ENCODE results near the gene MAPK4.
"Not testable (repeated sequence)": the region's sequence is repeated elsewhere in the genome, so short reads cannot be mapped to it uniquely, and the experiment has no call there.

Gene MAPK4

DNA sequence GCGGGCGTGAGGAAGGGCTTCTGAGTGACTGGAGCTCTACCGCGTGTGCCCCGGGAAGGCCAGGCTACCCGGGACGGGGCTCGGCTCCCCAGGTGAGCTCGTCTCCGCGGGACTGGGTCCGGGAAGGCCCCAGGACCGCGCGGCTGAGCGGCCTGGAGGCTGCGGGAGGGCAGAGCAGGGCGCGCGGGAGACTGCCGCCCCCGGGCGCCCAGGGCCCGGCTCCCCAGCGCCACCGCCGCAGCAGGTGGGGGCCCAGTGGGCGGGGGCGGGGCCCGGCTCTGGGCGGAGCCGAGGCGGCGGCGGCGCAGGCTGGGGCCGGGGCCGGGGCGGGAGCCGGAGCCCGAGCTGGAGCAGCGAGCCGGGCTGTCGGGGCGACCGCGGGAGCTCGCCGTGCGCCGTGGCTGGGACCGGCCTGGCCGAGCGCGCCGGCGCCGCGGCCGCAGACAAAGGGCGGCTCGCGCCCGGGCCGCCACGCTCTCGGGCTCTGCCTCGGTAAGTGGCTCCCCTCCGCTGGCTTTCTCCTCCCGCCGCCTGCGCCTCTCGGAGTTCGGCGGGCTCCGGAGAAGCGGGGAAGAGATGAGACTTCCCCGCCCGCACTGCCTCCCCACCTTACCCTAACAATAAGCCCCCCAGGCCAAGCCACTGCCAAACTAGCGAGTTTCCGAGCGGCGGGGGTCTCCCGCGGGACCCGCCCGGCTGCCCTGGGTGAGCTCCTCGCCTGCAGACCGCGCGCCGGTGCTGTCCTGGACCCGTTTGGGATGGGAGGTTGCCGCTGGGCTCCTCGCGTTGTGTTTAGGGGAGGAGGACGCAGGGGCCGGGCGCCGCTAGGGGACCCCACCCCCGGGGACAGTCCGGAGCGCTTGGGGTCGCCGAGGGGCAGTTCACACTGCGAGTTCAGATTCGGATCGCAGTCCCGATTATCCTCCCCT, at the start of gene MAPK4:
Gene MAPK4, plus strand, starts transcription at position 336 of the 929 bp plus-strand sequence. CDS start 103,872 bp downstream, outside the sequence.
- H3K4me3 ChIP-seq (ENCODE audit: low read depth, low read length), result peak within 1 kb of the TSS; percentile 35
- peak; percentile 1 for DNase-seq (ENCODE audit: low read depth, low spot score)
- TF ChIP-seq, protein P1, sequence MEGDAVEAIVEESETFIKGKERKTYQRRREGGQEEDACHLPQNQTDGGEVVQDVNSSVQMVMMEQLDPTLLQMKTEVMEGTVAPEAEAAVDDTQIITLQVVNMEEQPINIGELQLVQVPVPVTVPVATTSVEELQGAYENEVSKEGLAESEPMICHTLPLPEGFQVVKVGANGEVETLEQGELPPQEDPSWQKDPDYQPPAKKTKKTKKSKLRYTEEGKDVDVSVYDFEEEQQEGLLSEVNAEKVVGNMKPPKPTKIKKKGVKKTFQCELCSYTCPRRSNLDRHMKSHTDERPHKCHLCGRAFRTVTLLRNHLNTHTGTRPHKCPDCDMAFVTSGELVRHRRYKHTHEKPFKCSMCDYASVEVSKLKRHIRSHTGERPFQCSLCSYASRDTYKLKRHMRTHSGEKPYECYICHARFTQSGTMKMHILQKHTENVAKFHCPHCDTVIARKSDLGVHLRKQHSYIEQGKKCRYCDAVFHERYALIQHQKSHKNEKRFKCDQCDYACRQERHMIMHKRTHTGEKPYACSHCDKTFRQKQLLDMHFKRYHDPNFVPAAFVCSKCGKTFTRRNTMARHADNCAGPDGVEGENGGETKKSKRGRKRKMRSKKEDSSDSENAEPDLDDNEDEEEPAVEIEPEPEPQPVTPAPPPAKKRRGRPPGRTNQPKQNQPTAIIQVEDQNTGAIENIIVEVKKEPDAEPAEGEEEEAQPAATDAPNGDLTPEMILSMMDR (IDR thresholded peaks at IDR 0.05; ENCODE audit: low read depth, low read length), result no peak
- in situ Hi-C loops (cut with HindIII; ENCODE audit: low sequenced_read_pairs), result no loop called here

DNA sequence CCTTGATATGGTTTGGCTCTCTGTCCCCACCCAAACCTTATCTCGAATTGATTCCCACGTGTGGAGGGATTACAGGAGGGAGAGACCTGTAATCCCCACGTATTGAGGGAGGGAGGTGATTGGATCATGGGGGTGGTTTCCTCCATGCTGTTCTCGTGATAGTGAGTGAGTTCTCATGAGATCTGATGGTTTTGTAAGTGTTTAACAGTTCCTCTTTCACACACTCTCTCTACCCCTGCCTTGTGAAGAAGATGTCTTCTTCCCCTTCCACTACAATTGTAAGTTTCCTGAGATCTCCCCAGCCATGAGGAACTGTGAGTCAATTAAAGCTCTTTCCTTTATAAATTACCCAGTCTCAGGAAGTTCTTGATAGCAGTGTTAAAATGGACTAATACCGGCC, 42.6 kb upstream of the MAPK4 start:
- H3K4me3 ChIP-seq (ENCODE audit: low read depth, low read length); DNase-seq (ENCODE audit: low read depth, low spot score); in situ Hi-C loops (cut with HindIII; ENCODE audit: low sequenced_read_pairs): not testable (repeated sequence)

DNA sequence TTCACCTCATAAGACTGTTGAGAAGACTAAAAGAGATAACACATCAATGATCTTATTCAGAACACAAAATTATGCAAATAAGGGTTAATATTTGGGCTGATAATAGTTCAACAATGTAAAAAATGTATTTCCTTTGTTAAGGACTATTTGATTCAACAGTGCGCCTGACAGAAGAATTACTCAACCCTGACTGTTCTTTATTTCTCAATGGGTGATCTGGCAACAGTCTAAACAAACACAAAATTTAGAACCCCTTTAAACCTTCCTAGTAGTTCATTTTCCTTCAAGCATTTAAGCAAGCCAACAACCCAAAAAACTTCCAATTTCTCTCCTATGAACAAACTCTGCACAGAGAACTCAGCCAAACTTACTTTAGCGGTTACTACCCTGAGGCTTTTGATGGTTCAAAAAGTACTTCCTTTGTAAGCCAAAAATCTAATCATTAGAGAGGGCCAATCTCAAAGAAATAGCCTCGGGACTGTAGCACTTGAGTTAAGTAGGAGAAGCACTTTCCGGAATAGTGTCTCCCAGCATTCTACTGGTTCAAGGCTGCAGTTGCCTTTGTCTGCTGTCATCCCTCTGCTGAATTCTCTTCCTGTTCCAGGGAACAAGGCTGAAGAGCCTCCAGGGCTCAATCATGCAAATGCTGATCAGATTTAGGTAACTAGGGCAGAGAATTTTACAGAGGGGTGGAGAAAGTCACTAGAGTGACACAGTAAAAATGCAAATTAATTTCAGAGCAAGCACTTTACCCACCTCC, 40.9 kb upstream of the MAPK4 start:
- DNase-seq (ENCODE audit: low read depth, low spot score), result no peak
- in situ Hi-C loops (cut with HindIII; ENCODE audit: low sequenced_read_pairs), result no loop called here
- TF ChIP-seq, protein P1 (IDR thresholded peaks at IDR 0.05; ENCODE audit: low read depth, low read length), result no peak
- H3K4me3 ChIP-seq (ENCODE audit: low read depth, low read length), result no peak overlapping the region

DNA sequence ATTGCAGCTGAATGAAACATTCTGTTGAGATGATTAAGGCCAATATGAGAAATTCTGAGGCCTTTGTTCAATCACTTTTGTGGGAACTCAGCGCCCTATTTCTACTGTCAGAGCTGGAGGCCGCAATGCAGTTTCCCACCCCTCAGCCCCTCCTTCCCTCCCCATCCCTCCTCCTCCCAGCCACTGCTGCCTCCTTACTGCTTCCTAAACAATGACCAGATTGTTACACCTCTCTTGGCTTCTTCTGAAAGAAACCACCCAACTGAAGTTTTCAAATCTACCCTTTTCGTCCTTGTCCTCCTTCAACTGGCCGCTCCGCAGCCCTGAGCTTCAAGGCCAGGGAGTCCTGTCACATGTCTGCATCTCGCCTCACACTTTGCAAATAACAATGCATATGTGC, 36.7 kb upstream of the MAPK4 start:
- in situ Hi-C loops (cut with HindIII; ENCODE audit: low sequenced_read_pairs), result no loop called here
- DNase-seq (ENCODE audit: low read depth, low spot score), result no peak
- no peak overlapping the region for H3K4me3 ChIP-seq (ENCODE audit: low read depth, low read length)

DNA sequence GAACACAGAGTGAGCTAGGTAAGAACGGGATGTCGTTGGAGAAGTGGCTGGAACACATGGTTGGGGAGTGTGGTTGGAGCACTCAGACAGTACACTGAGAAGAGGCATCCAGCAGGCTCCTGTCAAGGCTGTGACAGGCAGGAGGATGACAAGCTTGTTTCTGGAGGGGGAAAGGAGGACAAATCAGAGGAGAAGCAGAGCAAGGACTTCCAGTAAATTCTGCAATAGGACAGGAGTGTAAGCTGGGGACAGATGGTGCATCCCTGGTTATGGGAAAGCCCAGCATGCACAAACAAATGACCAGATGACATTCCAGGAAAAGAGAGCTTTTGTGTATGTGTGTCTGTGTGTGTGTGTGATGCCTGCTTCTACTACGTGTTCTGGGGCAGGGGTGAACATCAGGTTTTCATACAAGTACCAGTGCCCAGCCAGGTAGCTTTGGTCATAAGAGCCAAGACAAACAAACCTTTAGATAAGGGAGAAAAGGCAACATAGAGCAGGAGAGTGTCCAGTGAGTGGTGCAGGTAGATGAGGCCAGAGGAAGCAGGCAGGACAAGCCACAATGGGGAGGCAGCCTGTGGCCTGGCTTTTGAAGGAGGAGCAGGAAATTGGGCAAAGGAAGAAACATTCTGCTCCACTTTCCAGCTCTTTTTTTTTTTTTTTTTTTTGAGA, 32.1 kb upstream of the MAPK4 start:
- DNase-seq (ENCODE audit: low read depth, low spot score), result no peak
- H3K4me3 ChIP-seq (ENCODE audit: low read depth, low read length), result no peak overlapping the region
- in situ Hi-C loops (cut with HindIII; ENCODE audit: low sequenced_read_pairs), result no loop called here
- TF ChIP-seq, protein P1 (IDR thresholded peaks at IDR 0.05; ENCODE audit: low read depth, low read length), result no peak

More for the DNA sequence above, 36.7 kb upstream of the MAPK4 start:
- TF ChIP-seq, protein P1 (IDR thresholded peaks at IDR 0.05; ENCODE audit: low read depth, low read length), result no peak

DNA sequence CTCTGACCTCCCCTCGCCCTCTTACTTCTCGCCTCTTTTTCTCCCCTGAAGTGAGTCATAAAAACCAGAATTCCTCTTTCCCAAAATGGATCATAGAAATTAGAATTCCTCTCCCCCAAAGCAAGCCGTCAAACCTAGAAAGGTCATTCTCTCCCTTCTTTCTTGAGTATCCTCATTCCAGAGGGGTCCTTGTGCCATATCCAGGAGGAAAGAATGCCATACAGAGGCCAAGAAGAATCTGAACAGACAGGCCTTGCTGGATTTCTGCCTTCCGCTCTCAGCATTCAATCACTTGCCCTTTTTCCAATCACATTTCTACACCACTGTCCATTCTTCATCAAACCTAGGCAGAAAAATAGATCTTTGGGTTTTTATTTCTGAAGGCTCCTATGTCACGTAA, 31.1 kb upstream of the MAPK4 start:
- in situ Hi-C loops (cut with HindIII; ENCODE audit: low sequenced_read_pairs), result no loop called here
- TF ChIP-seq, protein P1 (IDR thresholded peaks at IDR 0.05; ENCODE audit: low read depth, low read length), result no peak
- DNase-seq (ENCODE audit: low read depth, low spot score), result no peak
- no peak overlapping the region for H3K4me3 ChIP-seq (ENCODE audit: low read depth, low read length)

DNA sequence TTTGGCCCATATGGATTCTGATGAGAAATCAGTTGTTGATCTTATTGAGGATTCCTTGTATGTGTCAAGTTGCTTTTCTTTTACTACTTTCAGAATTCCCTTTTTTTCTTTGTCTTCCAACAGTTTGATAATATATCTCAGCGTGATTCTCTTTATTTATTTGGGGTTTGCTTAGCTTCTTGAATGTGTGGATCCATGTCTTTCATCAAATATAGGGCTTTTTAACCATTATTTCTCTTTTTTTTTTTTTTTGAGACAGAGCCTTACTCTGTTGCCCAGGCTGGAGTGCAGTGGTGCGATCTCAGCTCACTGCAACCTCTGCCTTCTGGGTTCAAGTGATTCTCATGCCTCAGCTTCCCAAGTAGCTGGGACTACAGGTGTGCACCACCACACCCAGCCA, 26.1 kb upstream of the MAPK4 start:
- H3K4me3 ChIP-seq (ENCODE audit: low read depth, low read length); in situ Hi-C loops (cut with HindIII; ENCODE audit: low sequenced_read_pairs); DNase-seq (ENCODE audit: low read depth, low spot score): not testable (repeated sequence)

DNA sequence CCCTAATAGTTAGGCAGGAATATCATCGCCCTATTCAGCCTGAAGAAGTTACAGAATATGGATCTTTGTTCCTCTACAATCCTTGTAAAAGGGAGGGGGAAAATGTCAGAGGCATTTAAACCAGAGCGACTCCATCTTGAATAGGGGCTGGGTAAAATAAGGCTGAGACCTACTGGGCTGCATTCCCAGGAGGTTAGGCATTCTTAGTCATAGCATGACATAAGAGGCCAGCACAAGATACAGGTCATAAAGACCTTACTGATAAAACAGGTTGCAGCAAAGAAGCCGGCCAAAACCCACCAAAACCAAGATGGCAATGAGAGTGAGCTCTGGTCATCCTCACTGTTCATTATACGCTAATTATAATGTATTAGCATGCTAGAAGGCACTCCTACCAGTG, 15.4 kb upstream of the MAPK4 start:
- in situ Hi-C loops (cut with HindIII; ENCODE audit: low sequenced_read_pairs); DNase-seq (ENCODE audit: low read depth, low spot score); H3K4me3 ChIP-seq (ENCODE audit: low read depth, low read length): not testable (repeated sequence)
